H54 (cell line): ENCODE data around the gene HGS.
A peak's percentile ranks its signal among the peaks of the same experiment; 100 is the strongest.
"Not testable (repeated sequence)": the region's sequence is repeated elsewhere in the genome, so short reads cannot be mapped to it uniquely, and the experiment has no call there.

Experiments used
- DNase-seq: peaks from one replicate; pipeline ENCODE4 v3.0.0; 2011; ENCODE audit warnings: low spot score, mixed read lengths; ENCODE audit not compliant: insufficient read length
- FAIRE-seq: peaks from 3 replicates; lab custom pipeline; 2011; peaks lifted over from hg19 to GRCh38; lab: Jason Lieb, UNC
- POLR2A ChIP-seq: IDR thresholded peaks from 2 replicates; pipeline ENCODE4 v1.6.1; 2011; ENCODE audit warnings: low read depth, mild to moderate bottlenecking, low read length

HGS gene

GRCh38 chr17:81735264-81736102, 51.7 kb downstream of the HGS start:
- no peak; the same call in 1 of the 2 replicates for TF ChIP-seq POLR2A
- FAIRE-seq (no peak), DNase-seq (peak; percentile 86)

DNA sequence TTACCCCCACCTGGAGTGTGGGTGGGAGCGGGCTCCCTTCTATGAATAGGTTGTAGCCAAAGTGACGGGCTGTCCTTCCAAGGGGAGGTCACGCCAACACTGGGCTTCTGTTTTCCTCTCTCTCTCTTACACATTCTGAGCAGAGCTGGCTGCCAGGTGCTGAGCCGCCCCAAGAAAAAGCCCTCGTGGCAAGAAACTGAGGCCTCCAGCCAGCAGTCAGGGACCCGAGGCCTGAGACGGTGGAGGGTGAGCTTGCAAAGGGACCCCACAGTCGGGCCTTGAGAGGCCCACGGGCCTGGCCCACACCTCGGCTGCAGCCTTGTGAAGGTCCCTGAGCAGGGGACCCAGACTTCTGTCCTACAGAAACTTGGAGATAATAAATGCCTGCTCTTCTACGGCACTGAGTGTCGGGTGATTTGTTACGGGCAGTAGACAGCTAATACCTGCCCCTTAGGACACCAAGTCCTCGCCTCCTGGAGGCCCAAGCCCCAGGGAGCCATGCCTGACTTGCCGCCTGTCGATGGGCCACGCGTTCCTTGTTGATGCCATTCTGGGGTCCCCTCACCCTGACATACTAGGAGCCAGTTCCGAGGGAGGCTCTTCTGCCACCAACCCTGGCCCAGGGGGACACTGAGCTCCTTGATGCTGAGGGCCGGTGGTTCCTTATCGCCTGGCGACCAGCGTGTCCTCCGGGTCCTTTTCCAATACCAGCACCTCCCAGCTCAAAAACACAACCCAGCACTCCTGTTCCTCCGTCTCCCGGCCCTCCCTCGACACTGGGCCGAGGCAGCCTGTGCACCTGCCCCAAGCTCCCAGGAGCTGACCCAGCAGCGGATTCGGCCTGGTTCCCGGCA, 54.4 kb downstream of the HGS start:
- no peak for TF ChIP-seq POLR2A
- FAIRE-seq (no peak), DNase-seq (no peak)

- FAIRE-seq (no peak), DNase-seq (no peak)
- no peak for TF ChIP-seq POLR2A
These were observed 55.1 kb downstream of the HGS start for GRCh38 chr17:81738801-81739393.

GRCh38 chr17:81739593-81739992, 55.8 kb downstream of the HGS start:
- FAIRE-seq, DNase-seq: not testable (repeated sequence)

- no peak for TF ChIP-seq POLR2A
- DNase-seq, result no peak
- no peak for FAIRE-seq
These were observed 56.7 kb downstream of the HGS start for GRCh38 chr17:81740395-81740961.

- FAIRE-seq, result no peak
- no peak for TF ChIP-seq POLR2A
- no peak for DNase-seq
These were observed 57.3 kb downstream of the HGS start for GRCh38 chr17:81741049-81741593.

GRCh38 chr17:81741594-81742452, 58.0 kb downstream of the HGS start:
- no peak for DNase-seq
- FAIRE-seq, result no peak
- no peak for TF ChIP-seq POLR2A
